Heart left ventricle (tissue), 16 donors: ENCODE measurements around the gene ZNF343. TPM values are rescaled to one million over a fixed set of nuclear protein-coding genes. Genes with fewer than 3 reads are reported as not detected.

Experiments used
- ATAC-seq, 4 donors: fragments of 200-7000 bp; cut with Tn5 transposase; one replicate each; pipeline ENCODE4 v1.9.1; 2020 to 2022; ENCODE audit warnings: moderate library complexity in 4 of 4, mild to moderate bottlenecking in 3 of 4, moderate number of reproducible peaks in 1 of 4
- DNase-seq, 5 donors: peaks; one replicate each; pipeline ENCODE4 v3.0.0-alpha.2; 2020
- H3K27ac ChIP-seq, 12 donors: fragments of 200-600 bp; sonication (generic) in 4 of 12; one replicate each; pipeline versions ENCODE4 v1.5.0 to v1.8.0; 2016 to 2022; ENCODE audit warnings: mild to moderate bottlenecking in 2 of 12
- H3K27me3 ChIP-seq, 9 donors: fragments of 200-600 bp; sonication (generic) in 2 of 9; one replicate each; pipeline versions ENCODE4 v1.5.1 to v1.8.0; 2016 to 2022; ENCODE audit warnings: mild to moderate bottlenecking in 3 of 9
- H3K36me3 ChIP-seq, 9 donors: fragments of 200-600 bp; sonication (generic) in 2 of 9; one replicate each; pipeline versions ENCODE4 v1.5.0 to v1.8.0; 2018 to 2022; ENCODE audit warnings: mild to moderate bottlenecking in 2 of 9
- H3K4me1 ChIP-seq, 12 donors: fragments of 200-600 bp; sonication (generic) in 4 of 12; one replicate each; pipeline versions ENCODE4 v1.5.0 to v1.8.0; 2016 to 2022; ENCODE audit warnings: mild to moderate bottlenecking in 3 of 12
- H3K4me3 ChIP-seq, 12 donors: fragments of 200-600 bp; sonication (generic) in 4 of 12; one replicate each; pipeline versions ENCODE4 v1.5.0 to v1.8.0; 2017 to 2022; ENCODE audit warnings: mild to moderate bottlenecking in 9 of 12, moderate library complexity in 4 of 12
- H3K9me3 ChIP-seq, 12 donors: fragments of 200-600 bp; sonication (generic) in 4 of 12; one replicate each; pipeline versions ENCODE4 v1.5.0 to v1.8.0; 2016 to 2022; ENCODE audit warnings: mild to moderate bottlenecking in 1 of 12
- CTCF ChIP-seq, 12 donors: fragments of 200-600 bp; sonication (generic) in 4 of 12; IDR thresholded peaks; one replicate each; pipeline versions ENCODE4 v1.5.0 to v1.8.0; 2018 to 2022; ENCODE audit warnings: antibody characterized with exemption in 12 of 12, mild to moderate bottlenecking in 5 of 12
- POLR2A ChIP-seq, 2 donors: fragments of 450-650 bp; IDR thresholded peaks; one replicate each; pipeline ENCODE4 v1.6.1; 2017; ENCODE audit warnings: antibody characterized with exemption in 2 of 2, mild to moderate bottlenecking in 2 of 2, moderate library complexity in 2 of 2
- WGBS, 4 donors: extraction: QIAGEN DNeasy Blood & Tissue Kit in 2 of 4; methylation state at CpG; one replicate each; pipeline versions ENCODE4 v1.1.5 to v1.1.7; 2013 to 2018; 5-methylcytosine and 5-hydroxymethylcytosine counted together
- intact Hi-C, 10 donors: fragments of 100-400 bp; cut with DNase I; formaldehyde crosslinking; loops; one replicate each; pipeline versions ENCODE4 v1.11.1 to v1.14.2; 2022
- polyA plus RNA-seq, 2 donors: library from polyadenylated mRNA; stranded (reverse); fragments of 200-250 nt; gene quantifications; one replicate each; pipeline ENCODE4 v1.2.3, GENCODE V29; 2013
- total RNA-seq, 9 donors: library from RNA; depleted of rRNA in 2 of 9; stranded (reverse); fragments of >200 nt in 2 of 9; fragmentation: NEBNext Ultra II Directional in 3 of 9; extraction: Animal tissue kit (Norgen Biotek cat#: 25700) in 3 of 9; gene quantifications; one replicate each; pipeline versions ENCODE4 v1.1.0 to v1.2.4, GENCODE V29; 2016 to 2023
- donor health status: ischemic (EF 13 %, LVEDD 7.1; RV severe dilation, severe dysfunction).
- donor health status: healthy with polysubstance abuse.
- donor health status: DM: no; HTN: yes; CAD: no.
- donor health status: DM: no; HTN: no; CAD: no.
- donor health status: ischemic (EF 25% LVEDD 6.9; RV normal size, moderate dysfunction).
- donor health status: ischemic (EF 25% LVEDD 5.7; RV mildly dilated, moderate dysfunction).
- donor health status: healthy.
- donor health status: DM: yes; HTN: yes; CAD: no.
- donor health status: ischemic (EF 35%, LVEDD 5.7; RV mildly dilated, moderate dysfunction).
- donor health status: nonischemic (EF 11% LVEDD 7.7; RV severe dilation, severe dysfunction).
- donor health status: DM: yes; HTN: yes; CAD: no.
- donor health status: PGD.
- donor health status: ischemic (EF 29% LVEDD 5.4; RV normal size, mild dysfunction).
- donor health status: nonischemic (EF 23%, LVEDD 6.1; RV moderate dilation, normal function).

The ZNF343 gene
- total and polyA plus RNA-seq, 11 donors, result 2.6 to 8.6 (median 5.4) TPM

GRCh38 chr20:2519115-2519809, 10.5 kb upstream of the ZNF343 start:
- WGBS, 4 donors, result 90 to 97% (median 93%) methylated on average over 4 of the region's 4 CpGs
- intact Hi-C loops, result loop anchor here in 1 of 10 donors (5.0 kb wide), 1 partner anchor 128 kb away; no protein-coding TSS in a partner anchor

GRCh38 chr20:2518558-2518957, 9.8 kb upstream of the ZNF343 start:
- no peaks in the 10 kb centered on the region for H3K36me3 ChIP-seq
- no peak for DNase-seq
- peaks cover 0 to 32% (median 0%) of the 10 kb centered on the region in 12 donors for H3K4me1 ChIP-seq
- intact Hi-C loops, result loop anchor here in 1 of 10 donors (5.0 kb wide), 1 partner anchor 129 kb away; no protein-coding TSS in a partner anchor
- no peak overlapping the region for H3K27ac ChIP-seq
- no peaks in the 10 kb centered on the region for H3K9me3 ChIP-seq
- WGBS, 4 donors, result 74 to 86% (median 76%) methylated on average over 4 of the region's 4 CpGs
- no peak for ATAC-seq
- H3K27me3 ChIP-seq, result no peaks in the 10 kb centered on the region
- no peak overlapping the region for H3K4me3 ChIP-seq
- TF ChIP-seq POLR2A (IDR thresholded peaks at IDR 0.05) (no peak), CTCF (IDR thresholded peaks at IDR 0.05) (no peak)

More at GRCh38 chr20:2519115-2519809, 10.5 kb upstream of the ZNF343 start:
- DNase-seq, result no peak
- Histone ChIP-seq H3K4me1 (peaks cover 0 to 36% (median 2%) of the 10 kb centered on the region in 12 donors), H3K27me3 (no peaks in the 10 kb centered on the region), H3K9me3 (no peaks in the 10 kb centered on the region), H3K36me3 (no peaks in the 10 kb centered on the region), H3K27ac (no peak overlapping the region), H3K4me3 (no peak overlapping the region)
- ATAC-seq, result no peak
- TF ChIP-seq POLR2A (IDR thresholded peaks at IDR 0.05) (no peak), CTCF (IDR thresholded peaks at IDR 0.05) (no peak)

GRCh38 chr20:2518096-2518495, 9.4 kb upstream of the ZNF343 start:
- WGBS, 4 donors, result 88 to 93% (median 90%) methylated on average over 10 of the region's 10 CpGs
- intact Hi-C loops, result loop anchor here in 1 of 10 donors (5.0 kb wide), 1 partner anchor 129 kb away; no protein-coding TSS in a partner anchor
- Histone ChIP-seq H3K4me1 (peaks cover 0 to 28% (median 0%) of the 10 kb centered on the region in 12 donors), H3K27ac (no peak overlapping the region), H3K4me3 (no peak overlapping the region), H3K27me3 (no peaks in the 10 kb centered on the region), H3K9me3 (no peaks in the 10 kb centered on the region), H3K36me3 (no peaks in the 10 kb centered on the region)
- ATAC-seq (no peak), DNase-seq (no peak)
- no peak for TF ChIP-seq POLR2A (IDR thresholded peaks at IDR 0.05)
- TF ChIP-seq CTCF (IDR thresholded peaks at IDR 0.05), result no peak

- no peak for TF ChIP-seq POLR2A (IDR thresholded peaks at IDR 0.05)
- no peak for TF ChIP-seq CTCF (IDR thresholded peaks at IDR 0.05)
- no peak overlapping the region for H3K27ac ChIP-seq
- no peaks in the 10 kb centered on the region for H3K9me3 ChIP-seq
- peaks cover 0 to 14% (median 0%) of the 10 kb centered on the region in 12 donors for H3K4me1 ChIP-seq
- intact Hi-C loops, result loop anchor here in 1 of 10 donors (5.0 kb wide), 1 partner anchor 131 kb away; no protein-coding TSS in a partner anchor
- H3K36me3 ChIP-seq, result no peaks in the 10 kb centered on the region
- WGBS, 4 donors, result 69 to 91% (median 75%) methylated on average over 2 of the region's 2 CpGs
- H3K4me3 ChIP-seq, result no peak overlapping the region
- no peaks in the 10 kb centered on the region for H3K27me3 ChIP-seq
- DNase-seq, result no peak
- no peak for ATAC-seq
Measured at GRCh38 chr20:2516399-2516798, 7.7 kb upstream of the ZNF343 start.
